Stimulated activated CD4-positive, alpha-beta T cell treated with anti-CD3 and anti-CD28 coated beads, TNF-alpha, amount 100 ng/mL, for 1 hour (primary cell): ENCODE measurements around the gene NDUFB7.

Source experiments
- DNase-seq, 3 donors: peaks; one replicate each; pipeline ENCODE4 v3.0.0-alpha.2; 2020; ENCODE audit warnings: low read depth in 3 of 3, low spot score in 1 of 3

NDUFB7 gene

GRCh38 chr19:14525729-14526128, 46.1 kb downstream of the NDUFB7 start:
- DNase-seq: no peak

GRCh38 chr19:14520543-14520942, 51.3 kb downstream of the NDUFB7 start:
- no peak for DNase-seq

- no peak for DNase-seq
Observed at GRCh38 chr19:14519860-14520407, 51.9 kb downstream of the NDUFB7 start.

GRCh38 chr19:14519245-14519859, 52.5 kb downstream of the NDUFB7 start:
- no peak for DNase-seq

GRCh38 chr19:14517840-14518505, 53.9 kb downstream of the NDUFB7 start, which contains the start of gene DNAJB1:
DNAJB1 (minus strand) TSS chr19:14518397; CDS start chr19:14518349, 48 bp downstream.
- DNase-seq: no peak

GRCh38 chr19:14517446-14517839, 54.4 kb downstream of the NDUFB7 start:
- DNase-seq: no peak

GRCh38 chr19:14516746-14517438, 55.0 kb downstream of the NDUFB7 start:
- no peak for DNase-seq
